H1 (cell line): ENCODE data around the gene TLCD2. TPM values are rescaled to one million over a fixed set of nuclear protein-coding genes. Genes with fewer than 3 reads are reported as not detected.

Experiments
- CTCF ChIA-PET: fragments of 300-600 bp; sonication (Branson Sonifier 250); formaldehyde crosslinking; loops from one replicate; lab custom pipeline; 2021; ENCODE audit not compliant: partially characterized antibody; lab: Charles Lee
- POLR2A ChIA-PET: fragments of 300-600 bp; sonication (Branson Sonifier 250); formaldehyde crosslinking; loops from one replicate; lab custom pipeline; 2021; ENCODE audit warnings: inconsistent platforms; ENCODE audit not compliant: partially characterized antibody; lab: Charles Lee
- DNase-seq, 2 experiments: peaks; one replicate each; pipeline versions ENCODE4 v3.0.0 to v3.0.0-alpha.2; 2010 to 2022; ENCODE audit warnings: low spot score in 2 of 2, low read depth in 1 of 2, mixed read lengths in 1 of 2
- FAIRE-seq: peaks from 2 replicates; lab custom pipeline; 2011; peaks lifted over from hg19 to GRCh38; lab: Jason Lieb, UNC
- H2AFZ ChIP-seq: 2 replicates; pipeline ENCODE4 v1.8.1; 2012; ENCODE audit warnings: low read length, inconsistent platforms
- H2AK5ac ChIP-seq: 2 replicates; pipeline ENCODE4 v1.6.1; 2013; ENCODE audit warnings: low read depth, low read length
- H2BK120ac ChIP-seq: replicated peaks from 2 replicates; pipeline ENCODE3; 2013; ENCODE audit warnings: low read depth, low read length, inconsistent platforms
- H2BK12ac ChIP-seq: 2 replicates; pipeline ENCODE4 v1.6.1; 2013; ENCODE audit warnings: low read depth, low read length
- H2BK15ac ChIP-seq: 2 replicates; pipeline ENCODE4 v1.6.1; 2013; ENCODE audit warnings: low read length
- H2BK20ac ChIP-seq: 2 replicates; pipeline ENCODE4 v1.6.1; 2013; ENCODE audit warnings: low read length
- H2BK5ac ChIP-seq: 2 replicates; pipeline ENCODE4 v1.6.1; 2013; ENCODE audit warnings: low read depth, low read length
- H3K14ac ChIP-seq: 2 replicates; pipeline ENCODE4 v1.6.1; 2013; ENCODE audit warnings: inconsistent platforms; ENCODE audit not compliant: insufficient read length
- H3K18ac ChIP-seq: 2 replicates; pipeline ENCODE4 v1.6.1; 2013; ENCODE audit warnings: low read length; ENCODE audit errors: extremely low read depth
- H3K23ac ChIP-seq: 2 replicates; pipeline ENCODE4 v1.6.1; 2013; ENCODE audit warnings: inconsistent platforms; ENCODE audit not compliant: insufficient read length
- H3K23me2 ChIP-seq: 2 replicates; pipeline ENCODE4 v1.6.1; 2013; ENCODE audit warnings: low read depth, low read length
- H3K27ac ChIP-seq: 2 replicates; pipeline ENCODE4 v1.6.1; 2011; ENCODE audit warnings: low read depth, low read length, inconsistent platforms
- H3K27me3 ChIP-seq, 4 experiments: replicated peaks in 1 of 4; 1 replicate in 1 of 4; 2 replicates in 3 of 4; pipeline versions ENCODE4 v1.6.1 to v1.8.1; 2011 to 2013; ENCODE audit warnings: low read length in 3 of 4, mild to moderate bottlenecking in 3 of 4, inconsistent platforms in 2 of 4, mixed read lengths in 2 of 4, moderate library complexity in 1 of 4; ENCODE audit not compliant: control insufficient read depth in 3 of 4, insufficient read depth in 3 of 4; ENCODE audit errors: extremely low read depth in 1 of 4
- H3K36me3 ChIP-seq, 4 experiments: 2 replicates each; pipeline versions ENCODE4 v1.6.1 to v1.8.1; 2011 to 2013; ENCODE audit warnings: mild to moderate bottlenecking in 4 of 4, low read length in 3 of 4, moderate library complexity in 2 of 4, control low read depth in 1 of 4, inconsistent platforms in 1 of 4; ENCODE audit not compliant: insufficient read depth in 4 of 4, control insufficient read depth in 2 of 4
- H3K4ac ChIP-seq: replicated peaks from 2 replicates; pipeline ENCODE3; 2013; ENCODE audit warnings: low read length, low read depth, mixed read lengths, inconsistent platforms; ENCODE audit not compliant: insufficient read length
- H3K4me1 ChIP-seq, 4 experiments: replicated peaks in 1 of 4; 1 replicate in 1 of 4; 2 replicates in 3 of 4; pipeline versions ENCODE4 v1.6.1 to v1.8.1; 2011 to 2013; ENCODE audit warnings: low read length in 3 of 4, inconsistent platforms in 2 of 4, mixed read lengths in 1 of 4; ENCODE audit not compliant: insufficient read depth in 4 of 4, control insufficient read depth in 3 of 4
- H3K4me2 ChIP-seq, 2 experiments: 2 replicates each; pipeline versions ENCODE4 v1.6.1 to v1.8.1; 2011 to 2013; ENCODE audit warnings: low read depth in 2 of 2, low read length in 2 of 2, control low read depth in 1 of 2, inconsistent platforms in 1 of 2, mild to moderate bottlenecking in 1 of 2; ENCODE audit not compliant: insufficient read depth in 1 of 2
- H3K4me3 ChIP-seq, 4 experiments: fragments of 200-600, 300-600 bp in 1 of 4; sonication (generic), shearing (Covaris generic), sonication (Bioruptor Twin) in 1 of 4; 2 replicates each; pipeline versions ENCODE4 v1.5.1 to v1.8.1; 2011 to 2016; ENCODE audit warnings: low read length in 4 of 4, low read depth in 3 of 4, control low read depth in 2 of 4, inconsistent platforms in 2 of 4, mild to moderate bottlenecking in 2 of 4, mixed read lengths in 1 of 4, moderate library complexity in 1 of 4; ENCODE audit not compliant: insufficient read depth in 2 of 4; ENCODE audit errors: extremely low read depth in 1 of 4
- H3K56ac ChIP-seq: replicated peaks from 2 replicates; pipeline ENCODE3; 2013; ENCODE audit warnings: low read depth, mild to moderate bottlenecking, mixed read lengths, low read length, inconsistent platforms; ENCODE audit not compliant: insufficient read length
- H3K79me1 ChIP-seq: 2 replicates; pipeline ENCODE4 v1.6.1; 2013; ENCODE audit warnings: low read depth, low read length, control low read depth
- H3K79me2 ChIP-seq, 2 experiments: 2 replicates each; pipeline versions ENCODE4 v1.6.1 to v1.8.1; 2012 to 2013; ENCODE audit warnings: low read length in 2 of 2, mild to moderate bottlenecking in 2 of 2, inconsistent platforms in 1 of 2; ENCODE audit not compliant: insufficient read depth in 2 of 2, control insufficient read depth in 1 of 2
- H3K9ac ChIP-seq, 4 experiments: replicated peaks in 1 of 4; 1 replicate in 1 of 4; 2 replicates in 3 of 4; pipeline versions ENCODE4 v1.6.1 to v1.8.1; 2011 to 2013; ENCODE audit warnings: low read depth in 3 of 4, low read length in 3 of 4, control low read depth in 2 of 4, mild to moderate bottlenecking in 2 of 4, moderate library complexity in 2 of 4, inconsistent platforms in 1 of 4; ENCODE audit errors: extremely low read depth in 1 of 4
- H3K9me3 ChIP-seq, 2 experiments: 2 replicates each; pipeline versions ENCODE4 v1.6.1 to v1.8.1; 2012 to 2013; ENCODE audit warnings: mild to moderate bottlenecking in 2 of 2, moderate library complexity in 2 of 2, control low read depth in 1 of 2, inconsistent platforms in 1 of 2, low read depth in 1 of 2, low read length in 1 of 2, mixed read lengths in 1 of 2; ENCODE audit not compliant: insufficient read depth in 2 of 2
- H4K20me1 ChIP-seq, 2 experiments: replicated peaks in 1 of 2; 2 replicates each; pipeline versions ENCODE3 to v1.8.1; 2011 to 2013; ENCODE audit warnings: inconsistent platforms in 2 of 2, low read length in 2 of 2, mild to moderate bottlenecking in 1 of 2; ENCODE audit not compliant: insufficient read depth in 2 of 2, control insufficient read depth in 1 of 2
- H4K5ac ChIP-seq: 2 replicates; pipeline ENCODE4 v1.6.1; 2013; ENCODE audit warnings: low read length, low read depth, mixed read lengths, inconsistent platforms; ENCODE audit not compliant: insufficient read length
- H4K8ac ChIP-seq: 2 replicates; pipeline ENCODE4 v1.8.0; 2013; ENCODE audit warnings: mild to moderate bottlenecking, moderate library complexity, low read length, inconsistent platforms; ENCODE audit not compliant: insufficient read depth; ENCODE audit errors: extremely low read depth
- H4K91ac ChIP-seq: replicated peaks from 2 replicates; pipeline ENCODE3; 2013; ENCODE audit warnings: low read length, mixed read lengths, inconsistent platforms; ENCODE audit not compliant: insufficient read length
- JUN ChIP-seq: IDR thresholded peaks from 2 replicates; pipeline ENCODE4 v1.6.1; 2011; ENCODE audit warnings: low read depth, mild to moderate bottlenecking, improper control_type of control experiment, low read length
- KDM4A ChIP-seq: IDR thresholded peaks from one replicate; pipeline ENCODE4 v1.7.1; 2012; ENCODE audit warnings: low read depth, mild to moderate bottlenecking, moderate library complexity, low read length, inconsistent platforms; ENCODE audit not compliant: severe bottlenecking
- RAD21 ChIP-seq, 2 experiments: IDR thresholded peaks in 1 of 2; conservative IDR thresholded peaks in 1 of 2; 2 replicates each; pipeline ENCODE4 v1.6.1; 2011; ENCODE audit warnings: low read depth in 2 of 2, low read length in 2 of 2, improper control_type of control experiment in 1 of 2, inconsistent platforms in 1 of 2, mild to moderate bottlenecking in 1 of 2, moderate library complexity in 1 of 2
- RXRA ChIP-seq: IDR thresholded peaks from 2 replicates; pipeline ENCODE4 v1.6.1; 2011; ENCODE audit warnings: low read depth, mild to moderate bottlenecking, low read length, moderate library complexity; ENCODE audit not compliant: insufficient read depth
- TAF7 ChIP-seq: optimal IDR thresholded peaks from 2 replicates; pipeline ENCODE3; 2011; ENCODE audit warnings: low read depth, mild to moderate bottlenecking, inconsistent platforms, low read length, moderate library complexity, borderline replicate concordance
- WGBS, 2 experiments: shearing (Covaris generic) in 1 of 2; methylation state at CpG; one replicate each; pipeline versions ENCODE4 v1.1.6 to v1.1.7; 2013 to 2015; ENCODE audit warnings: low lambda C conversion rate in 2 of 2, mixed read lengths in 2 of 2, inconsistent platforms in 1 of 2, low coverage in 1 of 2, missing lambda C conversion rate in 1 of 2; ENCODE audit not compliant: insufficient replicate concordance in 2 of 2, insufficient coverage in 1 of 2, insufficient read length in 1 of 2; ENCODE audit errors: extremely low coverage in 1 of 2, missing lambda C conversion rate in 1 of 2; 5-methylcytosine and 5-hydroxymethylcytosine counted together
- polyA plus RNA-seq, 7 experiments: library from polyadenylated mRNA; depleted of rRNA in 3 of 7; stranded (reverse) in 5 of 7; unstranded in 2 of 7; fragments of >200 nt in 5 of 7; fragments of 200-250 nt in 2 of 7; gene quantifications; 1 replicate in 5 of 7; 2 replicates in 1 of 7; 4 replicates in 1 of 7; pipeline versions ENCODE4 v1.2.1 to v1.2.3, GENCODE V29; 2011 to 2013; ENCODE audit warnings: missing spikeins in 2 of 7, mixed read lengths in 2 of 7
- total RNA-seq: library from RNA; stranded (reverse); fragmentation: NEBNext Ultra II Directional; extraction: Animal tissue kit (Norgen Biotek cat#: 25700); gene quantifications from 2 replicates; pipeline ENCODE4 v1.2.1, GENCODE V29; 2021
- TF ChIP-seq, protein P1 (sequence below): IDR thresholded peaks from 2 replicates; pipeline ENCODE4 v1.6.1; 2011; ENCODE audit warnings: low read length, improper control_type of control experiment

TLCD2 gene
- total and polyA plus RNA-seq, 2 of the 8 experiments (the other 6 are each of a cell fraction or from before 2014, with no cell fraction given), result 0.47 to 1.4 TPM

DNA sequence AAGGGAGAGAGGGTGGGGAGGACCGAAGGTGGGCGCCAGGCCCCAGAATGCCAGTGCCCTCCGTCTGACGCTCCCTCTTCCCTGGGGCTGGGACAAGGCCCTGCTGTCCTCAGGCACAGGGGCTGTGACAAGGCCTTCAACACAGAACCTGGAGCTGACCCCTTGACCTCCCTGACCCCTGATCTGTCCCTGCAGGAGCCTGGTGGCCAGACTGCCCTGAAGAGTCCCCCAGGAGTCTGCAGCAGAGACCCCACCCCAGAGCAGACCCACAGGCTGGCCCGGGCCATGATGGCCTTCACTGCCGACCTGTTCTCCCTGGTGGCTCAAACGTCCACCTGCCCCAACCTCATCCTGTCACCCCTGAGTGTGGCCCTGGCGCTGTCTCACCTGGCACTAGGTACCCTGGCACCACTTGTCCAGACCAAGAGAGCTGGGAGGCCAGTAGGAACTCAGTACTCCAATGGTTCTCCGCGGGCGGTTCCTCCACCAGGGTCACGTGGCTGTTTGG lies 35.4 kb upstream of the TLCD2 start:
- Histone ChIP-seq H3K4me3 (no peak overlapping the region), H2AK5ac (no peak overlapping the region), H4K20me1 (no peaks in the 10 kb centered on the region), H2BK5ac (no peak overlapping the region), H3K4me2 (no peak overlapping the region), H3K18ac (no peak overlapping the region; the same call in 1 of the 2 replicates), H3K23ac (no peak overlapping the region), H4K5ac (no peak overlapping the region), H2BK12ac (peak overlapping the region; percentile 39; the same call in 1 of the 2 replicates), H3K79me2 (no peaks in the 10 kb centered on the region), H4K8ac (no peak overlapping the region; the same call in 1 of the 2 replicates), H3K4me1 (peaks cover 0 to 8% (median 3%) of the 10 kb centered on the region in 4 experiments; a peak in 4 of 7 replicates), H3K14ac (no peak overlapping the region), H3K4ac (no peak overlapping the region), H3K9me3 (no peaks in the 10 kb centered on the region; a peak in 1 of 4 replicates), H3K79me1 (no peaks in the 10 kb centered on the region), H3K23me2 (no peaks in the 10 kb centered on the region), H3K56ac (no peak overlapping the region), H2AFZ (no peak overlapping the region), H2BK120ac (no peak overlapping the region), H3K9ac (no peak overlapping the region), H3K27ac (no peak overlapping the region), H4K91ac (no peak overlapping the region), H3K36me3 (no peaks in the 10 kb centered on the region), H2BK20ac (no peak overlapping the region), H3K27me3 (no peaks in the 10 kb centered on the region; a peak in 1 of 7 replicates), H2BK15ac (no peak overlapping the region; the same call in 1 of the 2 replicates)
- FAIRE-seq (no peak), DNase-seq (no peak)
- TF ChIP-seq JUN (no peak), KDM4A (no peak), RXRA (no peak), TAF7 (no peak), RAD21 (IDR thresholded peaks at IDR 0.05 in 1 of 2, conservative IDR thresholded peaks at IDR 0.05 in 1 of 2; ENCODE audit: low read depth in 2 of 2, low read length in 2 of 2) (no peak)
- TF ChIP-seq, protein P1, sequence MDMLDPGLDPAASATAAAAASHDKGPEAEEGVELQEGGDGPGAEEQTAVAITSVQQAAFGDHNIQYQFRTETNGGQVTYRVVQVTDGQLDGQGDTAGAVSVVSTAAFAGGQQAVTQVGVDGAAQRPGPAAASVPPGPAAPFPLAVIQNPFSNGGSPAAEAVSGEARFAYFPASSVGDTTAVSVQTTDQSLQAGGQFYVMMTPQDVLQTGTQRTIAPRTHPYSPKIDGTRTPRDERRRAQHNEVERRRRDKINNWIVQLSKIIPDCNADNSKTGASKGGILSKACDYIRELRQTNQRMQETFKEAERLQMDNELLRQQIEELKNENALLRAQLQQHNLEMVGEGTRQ, result no peak
- ChIA-PET CTCF (interaction anchor here (1.7 to 1.8 kb wide), 2 partner anchors 19 to 20 kb away, joined by 4 read pairs; no protein-coding TSS in a partner anchor), POLR2A (interaction anchor here (1.2 to 1.6 kb wide), 3 partner anchors 12 to 31 kb away, joined by 3 to 4 read pairs (median 3); no protein-coding TSS in a partner anchor)
- WGBS, 2 experiments, result 95% methylated on average over 8 of the region's 12 CpGs; no CpG with 5 or more reads in 1 of the 2 experiments
